Transverse colon (tissue), 4 donors: ENCODE results near the gene MAGI2. TPM values are rescaled to one million over a fixed set of nuclear protein-coding genes. Genes with fewer than 3 reads are reported as not detected.
"Not testable (repeated sequence)": the region's sequence is repeated elsewhere in the genome, so short reads cannot be mapped to it uniquely, and the experiment has no call there.

Experiments
- DNase-seq: peaks from one replicate; pipeline ENCODE4 v3.0.0-alpha.2; 2019
- H3K27ac ChIP-seq, 4 donors: fragments of 200-600 bp; sonication (generic); 2 replicates each; pipeline ENCODE4 v1.5.1; 2016 to 2018; ENCODE audit warnings: inconsistent platforms in 4 of 4
- H3K27me3 ChIP-seq: fragments of 200-600 bp; sonication (generic); 2 replicates; pipeline ENCODE4 v1.5.1; 2017; ENCODE audit warnings: inconsistent platforms
- H3K36me3 ChIP-seq, 4 donors: fragments of 200-600 bp; sonication (generic); 2 replicates each; pipeline ENCODE4 v1.5.1; 2017 to 2019; ENCODE audit warnings: inconsistent platforms in 4 of 4
- H3K4me1 ChIP-seq, 4 donors: fragments of 200-600 bp; sonication (generic); 2 replicates each; pipeline ENCODE4 v1.5.1; 2017 to 2020; ENCODE audit warnings: inconsistent platforms in 4 of 4
- H3K4me3 ChIP-seq, 4 donors: fragments of 200-600 bp; sonication (generic); 1 replicate in 1 of 4; 2 replicates in 3 of 4; pipeline versions ENCODE4 v1.5.1 to v1.6.1; 2017 to 2019; ENCODE audit warnings: inconsistent platforms in 4 of 4
- H3K9me3 ChIP-seq, 2 donors: fragments of 200-600 bp; sonication (generic); 2 replicates each; pipeline ENCODE4 v1.5.1; 2017 to 2019; ENCODE audit warnings: inconsistent platforms in 2 of 2
- EP300 ChIP-seq: sonication (generic); formaldehyde crosslinking; IDR thresholded peaks from one replicate; pipeline ENCODE4 v1.6.1; 2017; ENCODE audit warnings: antibody characterized with exemption, low read depth
- POLR2A ChIP-seq: fragments of 450-650 bp; IDR thresholded peaks from one replicate; pipeline ENCODE4 v1.6.1; 2016; ENCODE audit warnings: antibody characterized with exemption, mild to moderate bottlenecking, moderate library complexity
- POLR2AphosphoS5 ChIP-seq, 3 donors: sonication (generic); formaldehyde crosslinking; IDR thresholded peaks; one replicate each; pipeline ENCODE4 v1.6.1; 2016; ENCODE audit warnings: antibody characterized with exemption in 3 of 3
- WGBS, 2 donors: methylation state at CpG; one replicate each; pipeline ENCODE4 v1.1.5; 2018; ENCODE audit warnings: low coverage in 1 of 2; 5-methylcytosine and 5-hydroxymethylcytosine counted together
- in situ Hi-C, 4 donors: fragments of 200-750 bp; cut with MboI; loops; one replicate each; pipeline versions ENCODE4 v1.15.0 to v1.15.1; 2017; ENCODE audit warnings: low sequenced_read_pairs in 3 of 4, low pct_ligation_motif_present in 1 of 4, low pct_unique_long_range_greater_than_20kb in 1 of 4
- intact Hi-C: fragments of 100-400 bp; cut with DNase I; formaldehyde crosslinking; loops from one replicate; pipeline ENCODE4 v1.15.1; 2023; ENCODE audit warnings: low total_unique reads
- total RNA-seq, 4 donors: library from RNA; depleted of rRNA; stranded (reverse); fragments of >200 nt; gene quantifications; one replicate each; pipeline ENCODE4 v1.1.0, GENCODE V29; 2016
- TF ChIP-seq, protein P1 (sequence below), 5 experiments: fragments of 200-600 bp in 3 of 5; fragments of 450-650 bp in 2 of 5; sonication (generic) in 3 of 5; IDR thresholded peaks; 1 replicate in 2 of 5; 2 replicates in 3 of 5; pipeline ENCODE4 v1.5.1; 2016 to 2017; ENCODE audit warnings: antibody characterized with exemption in 5 of 5, inconsistent platforms in 3 of 5, mild to moderate bottlenecking in 2 of 5, moderate library complexity in 1 of 5

The MAGI2 gene
- total RNA-seq, 4 donors from 2014 or later = 1.6 to 9.7 (median 4.1) TPM

DNA sequence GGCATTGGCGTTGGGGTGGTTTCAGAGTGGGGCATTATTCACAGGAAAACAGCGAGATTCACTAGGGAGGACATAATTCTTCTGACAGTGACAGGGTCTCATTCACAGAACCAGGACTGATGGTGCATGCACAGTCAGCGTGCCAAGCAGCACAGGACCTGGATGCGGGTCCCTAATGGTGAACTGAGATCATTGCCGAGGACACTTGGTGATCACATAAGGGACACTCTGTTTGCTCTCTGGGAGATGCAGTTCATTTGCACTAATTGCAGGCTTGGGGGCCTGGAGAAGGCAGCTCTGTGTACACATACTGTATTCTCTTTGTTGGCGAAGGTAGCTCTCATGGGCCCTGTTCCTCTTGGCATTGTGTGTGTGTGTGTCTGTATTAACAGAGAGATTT, 938.8 kb downstream of the MAGI2 start:
- no peak overlapping the region for H3K27ac ChIP-seq
- H3K27me3 ChIP-seq = no peaks in the 10 kb centered on the region
- no peak for DNase-seq
- no peak overlapping the region for H3K4me3 ChIP-seq
- in situ Hi-C loops = no loop called here
- H3K36me3 ChIP-seq = no peaks in the 10 kb centered on the region
- TF ChIP-seq POLR2A (no peak), EP300 (no peak), POLR2AphosphoS5 (IDR thresholded peaks at IDR 0.05) (no peak)
- TF ChIP-seq, protein P1, sequence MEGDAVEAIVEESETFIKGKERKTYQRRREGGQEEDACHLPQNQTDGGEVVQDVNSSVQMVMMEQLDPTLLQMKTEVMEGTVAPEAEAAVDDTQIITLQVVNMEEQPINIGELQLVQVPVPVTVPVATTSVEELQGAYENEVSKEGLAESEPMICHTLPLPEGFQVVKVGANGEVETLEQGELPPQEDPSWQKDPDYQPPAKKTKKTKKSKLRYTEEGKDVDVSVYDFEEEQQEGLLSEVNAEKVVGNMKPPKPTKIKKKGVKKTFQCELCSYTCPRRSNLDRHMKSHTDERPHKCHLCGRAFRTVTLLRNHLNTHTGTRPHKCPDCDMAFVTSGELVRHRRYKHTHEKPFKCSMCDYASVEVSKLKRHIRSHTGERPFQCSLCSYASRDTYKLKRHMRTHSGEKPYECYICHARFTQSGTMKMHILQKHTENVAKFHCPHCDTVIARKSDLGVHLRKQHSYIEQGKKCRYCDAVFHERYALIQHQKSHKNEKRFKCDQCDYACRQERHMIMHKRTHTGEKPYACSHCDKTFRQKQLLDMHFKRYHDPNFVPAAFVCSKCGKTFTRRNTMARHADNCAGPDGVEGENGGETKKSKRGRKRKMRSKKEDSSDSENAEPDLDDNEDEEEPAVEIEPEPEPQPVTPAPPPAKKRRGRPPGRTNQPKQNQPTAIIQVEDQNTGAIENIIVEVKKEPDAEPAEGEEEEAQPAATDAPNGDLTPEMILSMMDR (IDR thresholded peaks at IDR 0.05) = no peak
- intact Hi-C loops = no loop called here
- no peaks in the 10 kb centered on the region for H3K9me3 ChIP-seq
- WGBS, 2 donors = 89 to 100% methylated on average over 2 to 6 of the region's 6 CpGs
- H3K4me1 ChIP-seq = no peaks in the 10 kb centered on the region

DNA sequence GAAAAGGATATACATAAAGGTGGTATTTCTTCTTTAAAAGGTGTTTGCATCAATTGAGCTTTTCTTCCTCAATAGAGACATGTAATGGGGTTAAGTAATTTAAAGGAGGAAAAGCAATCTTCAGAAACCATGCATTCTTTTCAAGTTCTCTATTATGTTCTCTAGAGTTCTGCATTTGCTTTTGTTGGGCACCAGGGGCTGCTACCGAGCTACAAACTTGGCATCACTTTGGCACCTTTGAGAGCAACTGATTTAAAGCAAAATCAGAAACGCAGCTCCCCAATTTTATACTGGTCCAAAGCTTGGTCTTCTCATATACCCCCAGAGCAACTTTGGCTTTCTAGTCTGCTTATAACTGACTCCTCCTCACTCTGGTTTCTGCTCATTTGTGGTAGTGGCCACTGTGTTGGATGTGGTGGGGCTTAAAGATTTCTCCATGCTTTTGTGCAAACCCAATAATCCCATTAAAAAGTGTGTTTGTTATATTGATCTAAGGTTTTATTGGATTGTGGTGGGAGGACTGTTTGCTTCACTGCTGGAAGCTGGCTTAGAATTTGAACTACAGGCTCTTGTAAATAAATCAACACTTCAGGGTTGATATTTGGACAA, 942.8 kb downstream of the MAGI2 start:
- no peak for TF ChIP-seq POLR2AphosphoS5 (IDR thresholded peaks at IDR 0.05)
- TF ChIP-seq, protein P1 (IDR thresholded peaks at IDR 0.05) = peak; percentile 21 to 49 (median 33)
- H3K36me3 ChIP-seq = no peaks in the 10 kb centered on the region
- peak; percentile 13 for DNase-seq
- in situ Hi-C loops = no loop called here
- WGBS, 2 donors = 3 to 5% methylated on average over 2 of the region's 2 CpGs
- H3K4me3 ChIP-seq = no peak overlapping the region
- H3K27ac ChIP-seq = no peak overlapping the region
- H3K9me3 ChIP-seq = no peaks in the 10 kb centered on the region
- intact Hi-C loops = no loop called here
- no peaks in the 10 kb centered on the region for H3K27me3 ChIP-seq
- no peaks in the 10 kb centered on the region for H3K4me1 ChIP-seq

DNA sequence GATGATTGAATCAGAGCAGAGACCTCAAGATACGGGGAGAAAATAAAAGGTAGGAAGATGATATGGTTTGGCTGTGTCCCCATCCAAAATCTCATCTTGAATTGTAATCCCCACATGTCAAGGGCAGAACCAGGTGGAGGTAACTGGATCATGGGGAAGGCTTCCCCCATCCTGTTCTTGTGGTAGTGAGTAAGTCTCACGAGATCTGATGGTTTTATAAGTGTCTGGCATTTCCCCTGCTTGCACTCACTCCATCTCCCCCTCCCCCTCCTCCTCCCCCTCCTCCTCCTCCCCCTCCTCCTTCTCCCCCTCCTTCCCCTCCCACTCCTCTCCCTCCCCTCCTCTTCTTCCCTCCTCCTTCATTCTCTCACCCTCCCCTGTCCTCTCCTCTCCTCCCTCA, 950.2 kb downstream of the MAGI2 start:
- DNase-seq, intact Hi-C loops, H3K4me1 ChIP-seq, H3K4me3 ChIP-seq, H3K27ac ChIP-seq, in situ Hi-C loops, H3K27me3 ChIP-seq, H3K36me3 ChIP-seq, H3K9me3 ChIP-seq: not testable (repeated sequence)
- 80% methylated on average over 2 of the region's 2 CpGs; no CpG with 5 or more reads in 1 of the 2 donors for WGBS, 2 donors

DNA sequence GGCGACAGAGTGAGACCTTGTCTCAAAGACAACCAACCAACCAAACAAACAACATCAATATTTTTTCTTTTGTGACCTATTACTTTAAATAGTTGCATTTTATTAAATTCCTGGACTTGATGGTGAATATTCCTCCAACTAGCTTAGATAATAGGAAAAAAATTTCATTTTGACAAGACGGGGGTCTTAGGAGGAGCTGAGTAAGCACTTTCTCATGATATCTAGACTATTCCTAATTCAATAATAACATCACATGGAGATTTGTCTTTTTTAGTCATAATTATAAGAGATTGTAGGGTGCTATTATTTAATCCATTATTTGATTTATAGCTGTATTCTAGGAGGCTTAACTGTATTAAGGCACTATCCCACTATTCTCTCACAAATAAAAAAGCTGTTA, 952.4 kb downstream of the MAGI2 start:
- intact Hi-C loops = no loop called here
- DNase-seq = no peak
- in situ Hi-C loops = no loop called here
- WGBS, 2 donors = 89% methylated on average over 2 of the region's 2 CpGs
- H3K4me3 ChIP-seq = no peak overlapping the region
- H3K27me3 ChIP-seq = no peaks in the 10 kb centered on the region
- H3K9me3 ChIP-seq = no peaks in the 10 kb centered on the region
- no peaks in the 10 kb centered on the region for H3K4me1 ChIP-seq
- H3K36me3 ChIP-seq = no peaks in the 10 kb centered on the region
- TF ChIP-seq POLR2A (no peak), POLR2AphosphoS5 (IDR thresholded peaks at IDR 0.05) (no peak), EP300 (no peak)
- TF ChIP-seq, protein P1 (IDR thresholded peaks at IDR 0.05) = no peak
- no peak overlapping the region for H3K27ac ChIP-seq

DNA sequence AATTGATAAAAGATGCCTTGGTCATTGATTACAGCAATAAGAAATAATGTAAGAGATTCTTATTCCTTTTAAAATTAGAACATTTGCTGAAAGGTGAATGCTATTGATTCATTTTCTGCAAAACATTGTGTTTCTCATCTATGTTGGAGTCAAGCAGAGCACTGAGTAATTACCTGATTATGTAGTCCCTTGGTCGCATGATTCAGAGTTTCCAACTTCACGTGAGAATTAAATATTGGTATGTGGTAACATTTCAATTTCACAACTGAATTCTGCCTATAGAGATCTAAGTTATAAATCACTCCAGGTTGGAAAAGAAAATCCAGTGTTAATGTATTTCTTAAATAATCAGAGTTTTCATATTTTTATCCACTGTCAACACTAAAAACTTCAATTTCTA, 953.5 kb downstream of the MAGI2 start:
- TF ChIP-seq POLR2A = no peak
- no peak for TF ChIP-seq EP300
- DNase-seq = no peak
- Histone ChIP-seq H3K4me3 (no peak overlapping the region), H3K27me3 (no peaks in the 10 kb centered on the region), H3K9me3 (no peaks in the 10 kb centered on the region), H3K27ac (no peak overlapping the region), H3K4me1 (no peaks in the 10 kb centered on the region), H3K36me3 (no peaks in the 10 kb centered on the region)
- in situ Hi-C loops (no loop called here), intact Hi-C loops (no loop called here)
- 81 to 95% methylated on average over 2 of the region's 2 CpGs for WGBS, 2 donors
